GM12878 (cell line): ENCODE measurements around the gene SLF2.

Source experiments
- BHLHE40 ChIP-seq, 2 experiments: fragments of 450-650 bp in 1 of 2; IDR thresholded peaks; 2 replicates each; pipeline ENCODE4 v1.6.1; 2011 to 2017; ENCODE audit warnings: low read depth in 2 of 2, borderline replicate concordance in 1 of 2, improper control_type of control experiment in 1 of 2, low read length in 1 of 2, mild to moderate bottlenecking in 1 of 2
- EP300 ChIP-seq, 2 experiments: fragments of 150-350 bp in 1 of 2; IDR thresholded peaks; 2 replicates each; pipeline ENCODE4 v1.6.1; 2011 to 2012; ENCODE audit warnings: low read depth in 2 of 2, low read length in 2 of 2, borderline replicate concordance in 1 of 2, improper control_type of control experiment in 1 of 2, inconsistent platforms in 1 of 2; ENCODE audit not compliant: control insufficient read depth in 1 of 2
- GABPA ChIP-seq: IDR thresholded peaks from 2 replicates; pipeline ENCODE4 v1.6.1; 2014; ENCODE audit warnings: antibody characterized with exemption, low read depth, mild to moderate bottlenecking, inconsistent platforms
- HCFC1 ChIP-seq: fragments of 150-350 bp; IDR thresholded peaks from 2 replicates; pipeline ENCODE4 v1.6.1; 2014; ENCODE audit warnings: low read length
- NRF1 ChIP-seq: conservative IDR thresholded peaks from 2 replicates; pipeline ENCODE4 v1.6.1; 2011; ENCODE audit warnings: mild to moderate bottlenecking, low read depth, low read length, improper control_type of control experiment
- PAX5 ChIP-seq: IDR thresholded peaks from 2 replicates; pipeline ENCODE4 v1.6.1; 2011; ENCODE audit warnings: low read depth, low read length, borderline replicate concordance
- POLR2A ChIP-seq: IDR thresholded peaks from 2 replicates; pipeline ENCODE4 v1.6.1; 2011; ENCODE audit warnings: low read depth, mild to moderate bottlenecking, low read length
- ZSCAN29 ChIP-seq: fragments of 450-650 bp; IDR thresholded peaks from 2 replicates; pipeline ENCODE4 v1.6.1; 2017; ENCODE audit warnings: mild to moderate bottlenecking, moderate library complexity
- TF ChIP-seq, protein P1 (sequence below), 3 experiments: IDR thresholded peaks in 2 of 3; conservative IDR thresholded peaks in 1 of 3; 2 replicates each; pipeline ENCODE4 v1.5.1; 2011; ENCODE audit warnings: low read depth in 3 of 3, low read length in 3 of 3, mild to moderate bottlenecking in 3 of 3, control low read depth in 2 of 3, moderate library complexity in 2 of 3, inconsistent platforms in 1 of 3, mixed read lengths in 1 of 3; ENCODE audit not compliant: control insufficient read depth in 2 of 3, insufficient read depth in 1 of 3; ENCODE audit errors: extremely low read depth in 1 of 3

GRCh38 chr10:100942229-100942628 is 29.5 kb downstream of the SLF2 start:
- no peak for TF ChIP-seq BHLHE40 (IDR thresholded peaks at IDR 0.05; ENCODE audit: borderline replicate concordance in 1 of 2, low read depth in 2 of 2, low read length in 1 of 2)
- no peak for TF ChIP-seq HCFC1
- TF ChIP-seq EP300 (IDR thresholded peaks at IDR 0.05; ENCODE audit: borderline replicate concordance in 1 of 2, control insufficient read depth in 1 of 2, low read depth in 2 of 2, low read length in 2 of 2) = no peak
- no peak for TF ChIP-seq ZSCAN29
- no peak for TF ChIP-seq POLR2A
- no peak for TF ChIP-seq PAX5
- TF ChIP-seq NRF1 = no peak
- TF ChIP-seq GABPA = no peak
- TF ChIP-seq, protein P1, sequence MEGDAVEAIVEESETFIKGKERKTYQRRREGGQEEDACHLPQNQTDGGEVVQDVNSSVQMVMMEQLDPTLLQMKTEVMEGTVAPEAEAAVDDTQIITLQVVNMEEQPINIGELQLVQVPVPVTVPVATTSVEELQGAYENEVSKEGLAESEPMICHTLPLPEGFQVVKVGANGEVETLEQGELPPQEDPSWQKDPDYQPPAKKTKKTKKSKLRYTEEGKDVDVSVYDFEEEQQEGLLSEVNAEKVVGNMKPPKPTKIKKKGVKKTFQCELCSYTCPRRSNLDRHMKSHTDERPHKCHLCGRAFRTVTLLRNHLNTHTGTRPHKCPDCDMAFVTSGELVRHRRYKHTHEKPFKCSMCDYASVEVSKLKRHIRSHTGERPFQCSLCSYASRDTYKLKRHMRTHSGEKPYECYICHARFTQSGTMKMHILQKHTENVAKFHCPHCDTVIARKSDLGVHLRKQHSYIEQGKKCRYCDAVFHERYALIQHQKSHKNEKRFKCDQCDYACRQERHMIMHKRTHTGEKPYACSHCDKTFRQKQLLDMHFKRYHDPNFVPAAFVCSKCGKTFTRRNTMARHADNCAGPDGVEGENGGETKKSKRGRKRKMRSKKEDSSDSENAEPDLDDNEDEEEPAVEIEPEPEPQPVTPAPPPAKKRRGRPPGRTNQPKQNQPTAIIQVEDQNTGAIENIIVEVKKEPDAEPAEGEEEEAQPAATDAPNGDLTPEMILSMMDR (IDR thresholded peaks at IDR 0.05 in 2 of 3, conservative IDR thresholded peaks at IDR 0.05 in 1 of 3; ENCODE audit: control insufficient read depth in 2 of 3, extremely low read depth in 1 of 3, insufficient read depth in 1 of 3, low read depth in 3 of 3, low read length in 3 of 3) = no peak
